GM10266 (cell line): ENCODE data around the gene ARHGAP24.

Experiments
- DNase-seq: peaks from one replicate; pipeline ENCODE4 v3.0.0; 2012; ENCODE audit errors: extremely low spot score
- TF ChIP-seq, protein P1 (sequence below): IDR thresholded peaks from 2 replicates; pipeline ENCODE4 v1.5.1; 2012; ENCODE audit warnings: mild to moderate bottlenecking, low read depth; ENCODE audit not compliant: control insufficient read depth, insufficient read depth; ENCODE audit errors: missing control alignments

The ARHGAP24 gene

DNA sequence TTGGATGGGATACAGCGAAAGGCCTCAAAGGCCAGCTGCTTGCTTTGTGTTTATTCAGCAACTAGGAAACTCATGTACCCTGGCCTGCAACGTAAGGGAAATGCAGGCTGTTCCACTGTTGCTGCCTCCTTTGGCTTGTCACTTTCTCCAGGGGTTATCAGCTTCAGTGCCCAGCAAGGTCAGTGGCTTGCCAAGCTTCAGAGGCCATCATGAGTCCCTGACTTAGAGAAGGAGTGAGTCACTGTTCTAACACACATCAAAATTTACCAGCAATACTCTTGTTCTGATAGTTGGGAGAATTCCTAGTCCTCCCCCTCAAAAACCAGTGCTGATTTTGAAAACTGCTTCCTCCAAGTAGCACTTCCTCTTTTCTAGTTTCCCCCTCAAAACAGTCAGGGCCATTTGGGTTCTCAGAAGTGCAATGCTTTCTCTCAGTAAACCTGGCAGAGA, 250.8 kb downstream of the ARHGAP24 start:
- peak; percentile 22 for DNase-seq
- TF ChIP-seq, protein P1, sequence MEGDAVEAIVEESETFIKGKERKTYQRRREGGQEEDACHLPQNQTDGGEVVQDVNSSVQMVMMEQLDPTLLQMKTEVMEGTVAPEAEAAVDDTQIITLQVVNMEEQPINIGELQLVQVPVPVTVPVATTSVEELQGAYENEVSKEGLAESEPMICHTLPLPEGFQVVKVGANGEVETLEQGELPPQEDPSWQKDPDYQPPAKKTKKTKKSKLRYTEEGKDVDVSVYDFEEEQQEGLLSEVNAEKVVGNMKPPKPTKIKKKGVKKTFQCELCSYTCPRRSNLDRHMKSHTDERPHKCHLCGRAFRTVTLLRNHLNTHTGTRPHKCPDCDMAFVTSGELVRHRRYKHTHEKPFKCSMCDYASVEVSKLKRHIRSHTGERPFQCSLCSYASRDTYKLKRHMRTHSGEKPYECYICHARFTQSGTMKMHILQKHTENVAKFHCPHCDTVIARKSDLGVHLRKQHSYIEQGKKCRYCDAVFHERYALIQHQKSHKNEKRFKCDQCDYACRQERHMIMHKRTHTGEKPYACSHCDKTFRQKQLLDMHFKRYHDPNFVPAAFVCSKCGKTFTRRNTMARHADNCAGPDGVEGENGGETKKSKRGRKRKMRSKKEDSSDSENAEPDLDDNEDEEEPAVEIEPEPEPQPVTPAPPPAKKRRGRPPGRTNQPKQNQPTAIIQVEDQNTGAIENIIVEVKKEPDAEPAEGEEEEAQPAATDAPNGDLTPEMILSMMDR, result no peak

DNA sequence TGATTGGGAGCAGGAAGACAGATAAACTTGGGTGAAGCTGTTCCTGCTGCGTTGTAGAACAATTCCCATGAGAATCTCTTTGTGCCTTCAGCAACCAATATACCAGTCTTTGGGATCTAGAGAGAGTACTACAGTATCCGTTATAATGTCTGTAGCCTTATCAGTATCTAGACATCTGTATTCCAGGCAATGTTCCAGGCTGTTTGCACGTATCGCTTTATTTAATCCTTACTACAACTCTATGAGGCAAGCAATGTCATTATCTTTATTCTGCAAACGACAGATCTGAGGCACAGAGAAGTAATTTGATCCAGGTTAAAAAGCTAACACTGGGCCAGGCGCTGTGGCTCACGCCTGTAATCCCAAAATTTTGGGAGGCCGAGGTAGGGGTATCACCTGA, 251.6 kb downstream of the ARHGAP24 start:
- TF ChIP-seq, protein P1, result no peak
- DNase-seq, result no peak

DNA sequence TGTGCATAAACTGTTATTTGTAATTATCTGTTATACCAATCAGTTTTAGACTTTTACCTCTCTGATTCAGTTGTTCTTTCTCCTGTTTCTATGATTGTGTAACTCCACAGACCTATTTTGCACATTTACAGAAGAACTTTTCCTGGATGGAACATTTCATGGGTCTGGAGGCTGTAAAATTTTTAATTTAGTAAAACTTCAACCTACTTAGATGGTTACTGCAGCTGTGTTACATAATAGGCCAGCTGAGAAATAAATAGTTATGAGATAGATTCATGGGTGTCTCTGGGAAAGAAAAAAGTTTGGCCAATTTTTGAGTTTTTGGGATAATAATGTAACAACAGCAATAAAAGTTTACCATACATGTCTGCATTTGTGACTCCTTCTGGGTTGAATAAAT, 253.5 kb downstream of the ARHGAP24 start:
- no peak for DNase-seq
- TF ChIP-seq, protein P1, result no peak

DNA sequence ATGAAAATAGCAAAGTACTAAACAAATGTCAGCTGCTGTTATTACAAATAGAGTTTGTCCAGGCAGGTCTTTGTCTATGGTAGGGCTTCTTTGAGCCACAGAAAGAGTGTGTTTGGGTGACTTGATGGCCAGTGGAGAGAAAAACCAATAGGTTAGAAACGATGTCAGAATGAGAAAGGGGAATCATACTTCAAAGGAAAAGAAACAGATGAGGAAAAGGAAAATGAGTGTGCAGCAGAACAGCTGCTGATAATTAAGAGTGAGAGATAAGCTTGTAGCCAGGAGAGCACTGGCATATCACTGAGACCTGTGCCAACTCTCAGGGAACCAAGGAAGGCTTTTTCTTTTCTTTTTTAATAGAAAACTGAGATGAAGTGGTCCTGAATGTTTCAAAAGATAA, 257.2 kb downstream of the ARHGAP24 start:
- TF ChIP-seq, protein P1, result no peak
- DNase-seq, result no peak

DNA sequence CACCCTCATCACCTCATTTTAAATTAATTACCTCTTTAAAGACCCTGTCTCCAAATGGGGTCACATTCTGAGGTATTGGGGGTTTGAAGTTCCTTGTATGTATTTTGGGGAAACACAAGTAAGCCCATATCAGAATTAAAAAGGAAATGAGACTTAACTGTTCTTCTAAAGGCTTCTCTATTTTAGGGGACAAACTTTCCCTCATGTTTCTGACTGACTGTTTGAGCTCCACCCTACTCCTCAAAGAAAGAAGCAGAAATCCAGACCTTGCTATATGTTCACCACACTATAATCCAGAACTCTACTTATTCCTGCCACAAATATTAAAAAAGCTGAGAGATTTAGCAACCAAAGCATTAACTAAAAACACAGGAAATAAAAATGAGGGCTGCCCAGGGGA, 258.8 kb downstream of the ARHGAP24 start:
- DNase-seq, result no peak
- TF ChIP-seq, protein P1, result no peak

DNA sequence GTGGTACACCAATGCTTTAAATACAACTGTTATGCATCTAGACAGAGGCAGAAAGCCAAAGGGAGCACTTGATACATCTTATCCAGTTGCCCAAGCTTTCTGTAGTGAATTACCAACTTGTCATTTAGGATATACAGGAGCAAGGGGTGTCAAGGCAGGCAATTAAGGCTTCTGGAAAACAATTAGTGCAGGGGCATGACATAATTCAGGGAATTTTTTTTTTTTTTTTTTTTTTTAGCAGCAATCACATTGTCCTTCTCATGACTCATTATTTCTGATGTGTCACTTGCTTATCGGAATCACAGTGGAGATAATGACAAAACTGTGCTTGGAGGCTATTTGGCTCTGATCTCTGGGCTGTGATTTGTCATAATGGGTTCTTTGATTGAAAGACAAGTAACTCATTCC, 259.5 kb downstream of the ARHGAP24 start:
- TF ChIP-seq, protein P1, result no peak
- DNase-seq, result no peak

DNA sequence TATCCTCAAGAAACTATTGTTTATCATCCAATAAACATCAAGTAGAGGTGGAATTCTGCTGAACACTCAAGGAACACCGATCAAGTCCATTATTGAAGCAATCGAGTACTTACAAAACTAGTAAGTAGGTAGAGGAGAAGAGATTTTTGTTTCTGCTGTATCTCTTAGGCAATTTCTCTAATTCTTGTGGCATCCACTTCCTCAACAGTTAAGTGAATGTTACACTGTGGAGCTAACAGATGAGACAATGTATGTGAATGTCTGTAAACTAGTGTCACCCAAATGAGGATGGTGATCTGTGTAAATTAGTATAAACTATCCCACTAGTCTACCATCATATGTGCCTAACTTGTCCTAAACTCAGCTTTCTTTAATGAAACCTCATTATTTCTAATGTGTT, 261.6 kb downstream of the ARHGAP24 start:
- DNase-seq, result no peak
- TF ChIP-seq, protein P1, result no peak
